ENCODE data around the gene LTB. TPM values are rescaled to one million over a fixed set of nuclear protein-coding genes. Genes with fewer than 3 reads are reported as not detected.

LTB gene
- total and polyA plus RNA-seq, 2 of the 4 experiments (the other 2 are of a cell fraction), result not detected

- TF ChIP-seq RAD21 (IDR thresholded peaks at IDR 0.05; ENCODE audit: low read length), result no peak
These were observed 34.8 kb upstream of the LTB start (continued) for GRCh38 chr6:31617010-31617409.

- no peak overlapping the region for H2BK15ac ChIP-seq (ENCODE audit: low read depth, low read length)
- no peak overlapping the region for H4K5ac ChIP-seq (ENCODE audit: low read depth, low read length)
- DNase-seq, result no peak
- H3K27me3 ChIP-seq (ENCODE audit: control insufficient read depth, insufficient read depth, low read length), result peaks cover 7% of the 10 kb centered on the region
- no peak overlapping the region for H3K9ac ChIP-seq (ENCODE audit: low read depth, low read length)
- no peak overlapping the region for H3K23ac ChIP-seq (ENCODE audit: low read depth, low read length)
- TF ChIP-seq SMC3 (IDR thresholded peaks at IDR 0.05; ENCODE audit: low read depth, low read length) (no peak), NFE2L2 (IDR thresholded peaks at IDR 0.05; ENCODE audit: low read depth, low read length) (no peak), FOS (IDR thresholded peaks at IDR 0.05; ENCODE audit: low read depth, low read length) (no peak), BHLHE40 (IDR thresholded peaks at IDR 0.05; ENCODE audit: low read depth, low read length) (no peak), MXI1 (IDR thresholded peaks at IDR 0.05; ENCODE audit: borderline replicate concordance, low read depth, low read length) (no peak), CTCF (conservative IDR thresholded peaks at IDR 0.05; ENCODE audit: low read depth, low read length) (no peak), ELK1 (IDR thresholded peaks at IDR 0.05; ENCODE audit: borderline replicate concordance, low read depth, low read length) (no peak), CHD1 (IDR thresholded peaks at IDR 0.05; ENCODE audit: low read depth, low read length) (no peak), MAZ (IDR thresholded peaks at IDR 0.05; ENCODE audit: borderline replicate concordance, low read depth, low read length) (no peak), CEBPB (IDR thresholded peaks at IDR 0.05; ENCODE audit: low read depth, low read length) (no peak), RFX5 (IDR thresholded peaks at IDR 0.05; ENCODE audit: low read depth, low read length) (no peak), USF2 (IDR thresholded peaks at IDR 0.05; ENCODE audit: low read depth, low read length) (no peak)
- H3K18ac ChIP-seq (ENCODE audit: low read depth, low read length), result no peak overlapping the region
- H2BK20ac ChIP-seq (ENCODE audit: low read depth, low read length), result no peak overlapping the region
- dilution Hi-C loops (cut with HindIII; ENCODE audit: low sequenced_read_pairs, unreplicated experiment) (no loop called here), intact Hi-C loops (cut with micrococcal nuclease) (loop anchor here (2.0 kb wide), 1 partner anchor 55 kb away; no protein-coding TSS in a partner anchor), in situ Hi-C loops (cut with MboI; ENCODE audit: low sequenced_read_pairs) (no loop called here)
- no peak overlapping the region for H4K91ac ChIP-seq (ENCODE audit: insufficient read depth, low read depth, low read length)
- ATAC-seq (ENCODE audit: low read depth), result no peak
- 0 out of 2 replicates have a peak, but pooled peaks cover 3% of the 10 kb centered on the region for H3K9me1 ChIP-seq (ENCODE audit: insufficient read depth, low read length)
- CTCF ChIA-PET, result no interaction called here
- H3K14ac ChIP-seq (replicated peaks; ENCODE audit: low read depth, low read length), result no peak overlapping the region
- no peak overlapping the region for H4K8ac ChIP-seq (ENCODE audit: low read depth in 2 of 2, low read length in 2 of 2)
- H3K56ac ChIP-seq (ENCODE audit: extremely low read depth, insufficient read depth, low read length), result no peak overlapping the region
- H2AK5ac ChIP-seq (ENCODE audit: low read depth, low read length), result no peak overlapping the region
- H3K27ac ChIP-seq (ENCODE audit: insufficient read depth, low read length), result no peak overlapping the region
- peaks cover 3% of the 10 kb centered on the region; the same call in 1 of the 2 replicates for H4K20me1 ChIP-seq (ENCODE audit: insufficient read depth, low read length)
- POLR2A ChIA-PET (ENCODE audit: unreplicated experiment), result no interaction called here
- BruUV-seq (replicated peaks), result no TSS peak
- WGBS, 2 experiments (ENCODE audit: extremely low coverage in 2 of 2, insufficient read length in 1 of 2), result 21% methylated on average over 2 of the region's 7 CpGs; no CpG with 5 or more reads in 1 of the 2 experiments
- H2BK120ac ChIP-seq (ENCODE audit: low read depth, low read length), result no peak overlapping the region
- no peaks in the 10 kb centered on the region for H3K9me3 ChIP-seq (ENCODE audit: control insufficient read depth, insufficient read depth, low read length)
- no peak overlapping the region for H2BK5ac ChIP-seq (ENCODE audit: low read depth, low read length, poor library complexity, severe bottlenecking)
- no peak overlapping the region for H2AFZ ChIP-seq (replicated peaks; ENCODE audit: low read length, poor library complexity)
- H3K4ac ChIP-seq (ENCODE audit: low read depth, low read length), result no peak overlapping the region
- no peaks in the 10 kb centered on the region for H3K79me1 ChIP-seq (ENCODE audit: low read depth in 1 of 2, low read length in 2 of 2)
- no peaks in the 10 kb centered on the region for H3K36me3 ChIP-seq (ENCODE audit: control insufficient read depth, insufficient read depth, low read length)
- no peak overlapping the region for H3K4me3 ChIP-seq (ENCODE audit: insufficient read depth, low read depth, low read length)
- H2AK9ac ChIP-seq (replicated peaks; ENCODE audit: low read depth, low read length, poor library complexity), result no peak overlapping the region
- H3K4me1 ChIP-seq (ENCODE audit: control insufficient read depth, insufficient read depth, low read length), result no peaks in the 10 kb centered on the region
- no peak overlapping the region for H3K4me2 ChIP-seq (ENCODE audit: low read depth, low read length)
These were observed 33.5 kb upstream of the LTB start for GRCh38 chr6:31615748-31616147.
